Stimulated activated CD4-positive, alpha-beta T cell treated with anti-CD3 and anti-CD28 coated beads, Interleukin-2, amount 100 ng/mL, for 4 hours (primary cell): ENCODE measurements around the gene TEAD1.
A peak's percentile ranks its signal among the peaks of the same experiment; 100 is the strongest.
"Not testable (repeated sequence)": the region's sequence is repeated elsewhere in the genome, so short reads cannot be mapped to it uniquely, and the experiment has no call there.

Experiments used
- DNase-seq: peaks from one replicate; pipeline ENCODE4 v3.0.0-alpha.2; 2020; ENCODE audit warnings: low read depth

TEAD1 gene

GRCh38 chr11:12864316-12865156, 190.3 kb downstream of the TEAD1 start:
- DNase-seq = no peak

GRCh38 chr11:12865863-12866595, 191.8 kb downstream of the TEAD1 start:
- no peak for DNase-seq

DNA sequence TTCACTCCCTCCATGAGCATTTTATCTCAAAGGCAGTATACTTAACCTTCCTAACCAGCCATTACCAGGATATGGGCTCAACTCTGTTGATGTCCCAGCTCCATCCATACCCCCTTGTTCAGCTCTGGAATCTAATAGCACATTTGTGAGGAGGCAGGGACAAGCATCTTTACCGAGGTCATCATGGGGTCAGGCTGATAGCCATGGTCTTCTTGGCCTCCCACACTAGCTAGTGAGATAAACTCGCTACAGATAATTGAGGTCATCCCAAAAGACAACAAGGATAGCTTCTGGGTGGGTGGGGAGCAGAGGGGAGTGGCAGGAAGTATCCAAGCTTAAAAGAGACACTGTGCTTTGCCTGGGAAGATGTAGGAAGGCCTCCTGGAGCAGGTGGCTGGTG, 193.3 kb downstream of the TEAD1 start:
- DNase-seq = no peak

GRCh38 chr11:12868315-12869073, 194.3 kb downstream of the TEAD1 start:
- no peak for DNase-seq

- DNase-seq = no peak
Measured at GRCh38 chr11:12871241-12871640, 197.0 kb downstream of the TEAD1 start.

GRCh38 chr11:12871788-12872321, 197.6 kb downstream of the TEAD1 start:
- DNase-seq = no peak

GRCh38 chr11:12876340-12876739, 202.1 kb downstream of the TEAD1 start:
- DNase-seq = no peak

DNA sequence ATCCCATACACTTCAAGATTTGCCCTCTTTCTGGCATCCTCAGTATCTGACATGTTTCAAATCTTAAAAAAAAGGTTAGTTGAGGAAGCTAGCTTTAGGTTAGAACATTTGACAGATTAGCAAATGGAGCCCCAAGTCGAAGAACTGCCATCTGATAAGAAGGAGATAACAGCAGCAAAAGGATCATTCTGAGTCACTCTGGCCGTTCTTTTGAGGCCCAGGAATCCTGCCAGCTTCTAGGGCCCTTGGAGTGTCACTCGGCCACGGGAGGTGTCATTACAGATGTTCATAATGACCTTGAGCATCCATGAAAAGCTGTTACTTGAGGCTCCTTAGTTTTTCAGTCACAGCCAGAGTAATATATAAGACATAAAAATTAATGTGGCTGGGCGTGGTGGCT, 202.8 kb downstream of the TEAD1 start:
- DNase-seq = no peak

- not testable (repeated sequence) for DNase-seq
Measured at GRCh38 chr11:12877508-12877907, 203.3 kb downstream of the TEAD1 start.

- DNase-seq = no peak
Measured at GRCh38 chr11:12880327-12880726, 206.1 kb downstream of the TEAD1 start.

DNA sequence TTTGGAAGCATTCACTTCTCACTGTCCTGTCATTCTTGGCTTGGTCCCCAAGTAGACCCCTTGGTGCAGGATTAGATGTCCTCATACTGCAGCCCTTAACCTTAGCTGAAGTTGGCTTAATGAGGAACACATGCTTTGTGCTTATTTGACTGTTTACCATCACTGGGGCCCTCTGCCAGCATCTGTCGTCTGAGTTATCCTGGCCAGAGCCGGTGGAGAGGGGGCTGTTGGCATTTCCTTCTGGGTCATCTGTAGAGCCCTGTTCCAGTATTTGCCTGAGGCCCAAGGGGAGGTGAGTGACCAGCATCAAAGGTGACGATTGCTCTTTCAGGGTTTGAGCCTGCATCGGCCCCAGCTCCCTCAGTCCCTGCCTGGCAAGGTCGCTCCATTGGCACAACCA, 208.4 kb downstream of the TEAD1 start:
- DNase-seq = no peak

GRCh38 chr11:12884751-12885318, 210.6 kb downstream of the TEAD1 start:
- DNase-seq = no peak

DNA sequence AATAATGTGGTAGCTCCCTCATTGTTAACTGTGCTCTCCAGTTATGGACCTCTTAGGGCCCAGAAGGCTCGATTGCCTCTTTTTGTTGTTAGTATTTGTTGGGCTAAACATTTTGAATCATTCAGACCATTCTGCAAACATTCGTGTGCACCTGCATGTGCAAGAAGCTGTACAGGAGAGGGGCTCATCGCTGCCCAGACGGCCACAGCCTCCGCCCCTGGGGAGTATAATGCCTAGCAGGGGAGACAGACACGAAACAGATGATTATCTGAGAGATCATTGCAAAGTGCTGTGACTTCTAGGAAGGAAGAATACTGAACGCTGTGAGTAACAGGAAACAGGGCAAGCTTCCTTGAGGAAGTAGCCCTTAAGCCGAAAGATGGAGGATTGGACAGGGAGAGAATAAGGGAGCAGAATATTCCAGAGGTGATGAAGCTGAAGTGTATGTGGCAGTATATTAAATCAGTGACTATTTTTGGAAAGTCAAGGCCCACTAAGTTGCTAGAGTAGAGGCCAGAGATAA, 211.6 kb downstream of the TEAD1 start:
- no peak for DNase-seq

GRCh38 chr11:12886508-12886907, 212.3 kb downstream of the TEAD1 start:
- no peak for DNase-seq

- DNase-seq = peak; percentile 42
Measured at GRCh38 chr11:12888525-12889158, 214.4 kb downstream of the TEAD1 start.

DNA sequence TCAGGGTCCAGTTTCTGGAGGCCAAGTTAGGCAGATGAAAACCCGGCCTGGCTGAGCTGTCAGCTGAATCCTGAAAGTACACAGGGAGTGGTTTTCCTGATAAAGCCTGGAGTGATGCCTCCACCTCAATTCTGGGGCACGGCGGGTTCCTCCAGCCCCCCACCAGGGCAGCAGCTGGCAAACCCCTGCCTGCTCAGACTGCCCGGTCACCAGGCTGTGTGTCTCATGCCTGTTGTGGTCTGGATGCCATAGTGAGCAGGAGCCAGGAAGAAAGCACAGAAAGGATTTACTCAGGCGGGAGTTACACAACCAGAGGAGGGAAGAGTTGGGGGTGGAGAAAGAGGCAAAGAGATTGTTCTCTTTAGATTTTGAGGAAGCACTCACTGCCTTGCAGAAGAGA, 215.0 kb downstream of the TEAD1 start:
- no peak for DNase-seq

GRCh38 chr11:12890476-12890875, 216.3 kb downstream of the TEAD1 start:
- no peak for DNase-seq

DNA sequence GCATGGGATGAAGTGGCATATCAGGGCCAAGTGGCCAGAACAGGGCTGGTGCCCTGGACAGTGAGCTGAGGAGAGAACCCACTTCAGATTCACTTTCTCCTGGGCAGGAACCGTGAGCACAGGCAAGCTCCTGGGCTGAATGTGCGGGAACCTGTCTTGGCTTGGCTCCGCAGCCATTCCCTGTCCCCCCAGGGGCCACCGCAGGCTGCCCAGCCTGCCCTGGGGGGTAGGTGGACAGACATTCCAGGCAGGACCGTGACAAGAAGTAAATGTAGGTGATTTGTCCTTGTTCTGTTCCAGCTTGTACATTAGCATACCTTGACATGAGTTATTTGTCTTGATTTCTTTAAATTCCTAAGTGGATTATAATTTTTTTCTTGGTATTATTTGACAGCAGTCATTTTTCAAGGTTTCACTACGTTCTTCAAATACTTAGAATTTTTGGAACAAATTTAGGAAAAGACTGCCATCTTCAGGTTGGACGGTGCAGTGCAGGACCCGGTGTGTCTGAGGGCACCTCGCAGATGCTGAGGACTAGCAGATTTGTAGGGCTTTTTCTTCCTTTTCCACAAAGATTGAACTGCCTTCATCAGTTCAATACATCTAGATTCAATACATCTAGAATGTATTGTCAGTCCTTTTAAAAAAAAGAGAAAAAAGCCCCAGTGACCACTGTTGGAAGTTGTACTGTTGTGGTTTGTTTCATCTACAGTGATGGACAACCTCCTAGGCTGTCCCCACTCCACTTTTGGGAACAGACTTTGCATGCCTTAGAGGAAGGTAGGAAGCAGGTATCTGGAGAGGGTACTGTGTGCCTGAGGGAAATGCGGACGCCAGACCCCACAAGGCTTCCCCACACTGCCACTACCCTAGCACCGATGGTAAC, 219.8 kb downstream of the TEAD1 start:
- peak; percentile 15 for DNase-seq

DNA sequence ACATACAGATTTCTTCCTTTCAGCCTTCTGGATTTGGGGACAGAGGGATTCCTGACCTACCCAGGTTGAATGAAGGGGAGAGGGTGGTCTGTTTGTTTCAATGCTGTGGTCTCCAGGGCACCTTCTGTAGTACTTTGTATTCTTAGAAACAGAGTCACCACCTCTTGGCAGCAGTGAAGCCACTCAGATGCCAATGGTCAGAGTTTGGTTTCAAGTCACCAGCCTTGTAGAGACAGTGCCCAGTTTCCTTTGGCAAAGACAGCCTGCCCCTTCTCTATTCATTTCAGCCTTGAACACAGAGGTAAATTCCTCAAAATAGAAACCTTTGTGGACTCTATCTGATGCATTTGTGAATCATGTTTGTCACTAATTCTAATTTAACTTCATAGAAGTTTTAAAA, 223.2 kb downstream of the TEAD1 start:
- no peak for DNase-seq

GRCh38 chr11:12897867-12898266, 223.6 kb downstream of the TEAD1 start:
- no peak for DNase-seq
